ENCODE measurements around the gene MACROD2.
"Not testable (repeated sequence)": the region's sequence is repeated elsewhere in the genome, so short reads cannot be mapped to it uniquely, and the experiment has no call there.

MACROD2 gene

GRCh38 chr20:15076785-15077184 is 1081.5 kb downstream of the MACROD2 start:
- DNase-seq, result no peak

GRCh38 chr20:15077733-15078250 is 1082.5 kb downstream of the MACROD2 start:
- DNase-seq, result no peak

GRCh38 chr20:15079594-15080340 is 1084.5 kb downstream of the MACROD2 start:
- no peak for DNase-seq

- no peak for DNase-seq
Measured at GRCh38 chr20:15081261-15081660, 1085.9 kb downstream of the MACROD2 start.

GRCh38 chr20:15091421-15092037 is 1096.2 kb downstream of the MACROD2 start:
- no peak for DNase-seq

- no peak for DNase-seq
Measured at GRCh38 chr20:15098351-15098750, 1103.0 kb downstream of the MACROD2 start.

- no peak for DNase-seq
Measured at GRCh38 chr20:15099130-15099529, 1103.8 kb downstream of the MACROD2 start.

GRCh38 chr20:15100506-15101160 is 1105.3 kb downstream of the MACROD2 start:
- DNase-seq, result no peak

GRCh38 chr20:15107931-15108330 is 1112.6 kb downstream of the MACROD2 start:
- DNase-seq, result no peak

GRCh38 chr20:15109494-15109893 is 1114.2 kb downstream of the MACROD2 start:
- DNase-seq, result no peak

GRCh38 chr20:15111654-15112053 is 1116.3 kb downstream of the MACROD2 start:
- no peak for DNase-seq

- no peak for DNase-seq
Measured at GRCh38 chr20:15113144-15113773, 1117.9 kb downstream of the MACROD2 start.

GRCh38 chr20:15119852-15120487 is 1124.7 kb downstream of the MACROD2 start:
- no peak for DNase-seq

- no peak for DNase-seq
Measured at GRCh38 chr20:15122613-15123012, 1127.3 kb downstream of the MACROD2 start.

- no peak for DNase-seq
Measured at GRCh38 chr20:15131176-15131575, 1135.9 kb downstream of the MACROD2 start.

- no peak for DNase-seq
Measured at GRCh38 chr20:15138548-15139126, 1143.3 kb downstream of the MACROD2 start.

GRCh38 chr20:15139522-15139921 is 1144.2 kb downstream of the MACROD2 start:
- no peak for DNase-seq

GRCh38 chr20:15140286-15140685 is 1145.0 kb downstream of the MACROD2 start:
- DNase-seq, result no peak

- DNase-seq, result not testable (repeated sequence)
Measured at GRCh38 chr20:15140940-15141339, 1145.6 kb downstream of the MACROD2 start.

- DNase-seq, result no peak
Measured at GRCh38 chr20:15141861-15142260, 1146.5 kb downstream of the MACROD2 start.

GRCh38 chr20:15143478-15143877 is 1148.2 kb downstream of the MACROD2 start:
- no peak for DNase-seq

GRCh38 chr20:15144916-15145315 is 1149.6 kb downstream of the MACROD2 start:
- no peak for DNase-seq
